HFFc6 (cell line): ENCODE data around the gene PDIK1L. TPM values are rescaled to one million over a fixed set of nuclear protein-coding genes. Genes with fewer than 3 reads are reported as not detected.

Experiments
- DNase-seq: peaks from one replicate; pipeline ENCODE4 v3.0.0-alpha.2; 2018
- H3K27ac Mint-ChIP-seq: 2 replicates; pipeline ENCODE4 v1.8.0; 2020; ENCODE audit warnings: mild to moderate bottlenecking, mixed read lengths
- H3K27me3 Mint-ChIP-seq: 2 replicates; pipeline ENCODE4 v1.8.0; 2021; ENCODE audit warnings: mild to moderate bottlenecking, moderate library complexity, mixed read lengths; ENCODE audit not compliant: insufficient read depth
- H3K36me3 Mint-ChIP-seq: 2 replicates; pipeline ENCODE4 v1.8.0; 2021; ENCODE audit warnings: low read depth, mixed read lengths
- H3K4me1 Mint-ChIP-seq: 2 replicates; pipeline ENCODE4 v1.8.0; 2020; ENCODE audit warnings: low read depth, mixed read lengths
- H3K4me3 Mint-ChIP-seq: 2 replicates; pipeline ENCODE4 v1.8.0; 2020; ENCODE audit warnings: mild to moderate bottlenecking, moderate library complexity, mixed read lengths
- H3K9me3 Mint-ChIP-seq: 2 replicates; pipeline ENCODE4 v1.8.0; 2020; ENCODE audit warnings: mild to moderate bottlenecking, mixed read lengths
- total RNA-seq, 6 experiments: library from RNA; stranded (reverse); fragmentation: NEBNext Ultra II Directional; extraction: Animal tissue kit (Norgen Biotek cat#: 25700); gene quantifications; 2 replicates in 1 of 6; 3 replicates in 5 of 6; pipeline ENCODE4 v1.2.3, GENCODE V29; 2021
- TF ChIP-seq, protein P1 (sequence below): fragments of 200-600 bp; sonication (generic); IDR thresholded peaks from 2 replicates; pipeline ENCODE4 v1.5.0; 2021; ENCODE audit warnings: antibody characterized with exemption, mild to moderate bottlenecking

PDIK1L gene
- total RNA-seq, 6 experiments from 2014 or later, result 2.5 to 4.4 (median 3.8) TPM

- Mint-ChIP-seq H3K9me3 (no peaks in the 10 kb centered on the region), H3K36me3 (no peaks in the 10 kb centered on the region), H3K4me3 (no peak overlapping the region), H3K27ac (no peak overlapping the region), H3K4me1 (no peaks in the 10 kb centered on the region), H3K27me3 (peaks cover 47% of the 10 kb centered on the region)
- TF ChIP-seq, protein P1, sequence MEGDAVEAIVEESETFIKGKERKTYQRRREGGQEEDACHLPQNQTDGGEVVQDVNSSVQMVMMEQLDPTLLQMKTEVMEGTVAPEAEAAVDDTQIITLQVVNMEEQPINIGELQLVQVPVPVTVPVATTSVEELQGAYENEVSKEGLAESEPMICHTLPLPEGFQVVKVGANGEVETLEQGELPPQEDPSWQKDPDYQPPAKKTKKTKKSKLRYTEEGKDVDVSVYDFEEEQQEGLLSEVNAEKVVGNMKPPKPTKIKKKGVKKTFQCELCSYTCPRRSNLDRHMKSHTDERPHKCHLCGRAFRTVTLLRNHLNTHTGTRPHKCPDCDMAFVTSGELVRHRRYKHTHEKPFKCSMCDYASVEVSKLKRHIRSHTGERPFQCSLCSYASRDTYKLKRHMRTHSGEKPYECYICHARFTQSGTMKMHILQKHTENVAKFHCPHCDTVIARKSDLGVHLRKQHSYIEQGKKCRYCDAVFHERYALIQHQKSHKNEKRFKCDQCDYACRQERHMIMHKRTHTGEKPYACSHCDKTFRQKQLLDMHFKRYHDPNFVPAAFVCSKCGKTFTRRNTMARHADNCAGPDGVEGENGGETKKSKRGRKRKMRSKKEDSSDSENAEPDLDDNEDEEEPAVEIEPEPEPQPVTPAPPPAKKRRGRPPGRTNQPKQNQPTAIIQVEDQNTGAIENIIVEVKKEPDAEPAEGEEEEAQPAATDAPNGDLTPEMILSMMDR, result no peak
- DNase-seq, result no peak
Measured at GRCh38 chr1:26077524-26077923, 34.1 kb upstream of the PDIK1L start.

DNA sequence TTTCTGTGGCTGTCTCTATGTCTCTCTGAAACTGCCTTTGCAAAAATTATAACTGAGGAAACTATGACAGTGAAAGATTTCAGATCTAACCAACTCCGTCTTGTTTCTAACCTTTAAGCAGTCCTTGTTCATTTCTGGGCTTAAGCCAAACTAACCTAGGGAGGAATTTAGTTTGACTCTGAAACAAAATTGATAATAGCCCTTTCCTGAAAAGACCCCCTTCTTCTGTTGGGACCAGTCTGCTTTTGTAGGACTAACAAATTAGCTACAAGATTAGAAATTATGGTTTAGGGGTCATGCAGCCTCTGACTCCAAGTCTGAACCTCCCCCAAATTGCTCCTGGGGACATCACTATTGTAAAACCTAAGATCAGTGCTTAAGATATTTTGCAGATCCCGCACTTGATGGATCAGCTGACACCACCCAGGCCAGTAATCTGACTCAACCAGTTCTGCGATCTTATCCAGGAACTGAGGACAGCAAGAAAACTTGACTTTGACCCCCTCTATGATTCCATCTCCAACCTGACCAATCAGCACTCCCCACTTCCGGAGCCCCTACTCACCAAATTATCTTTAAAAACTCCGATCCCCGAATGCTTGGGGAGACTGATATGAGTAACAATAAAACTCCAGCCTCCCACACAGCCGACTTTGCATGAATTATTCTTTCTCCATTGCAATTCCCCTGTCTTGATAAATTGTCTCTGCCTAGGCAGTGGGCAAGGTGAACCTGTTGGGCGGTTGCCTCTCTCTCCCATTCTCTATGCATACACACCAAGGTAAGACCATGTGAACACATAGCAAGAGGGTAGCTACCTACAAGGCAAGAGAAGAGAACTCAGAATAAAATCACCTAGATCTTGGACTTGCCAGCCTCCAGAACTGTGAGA lies 33.1 kb upstream of the PDIK1L start:
- TF ChIP-seq, protein P1, result no peak
- DNase-seq, result no peak
- H3K27me3 Mint-ChIP-seq, result peaks cover 42% of the 10 kb centered on the region
- no peak overlapping the region for H3K27ac Mint-ChIP-seq
- no peaks in the 10 kb centered on the region for H3K36me3 Mint-ChIP-seq
- H3K9me3 Mint-ChIP-seq, result no peaks in the 10 kb centered on the region
- no peak overlapping the region for H3K4me3 Mint-ChIP-seq
- H3K4me1 Mint-ChIP-seq, result peaks cover 6% of the 10 kb centered on the region; the same call in 1 of the 2 replicates

GRCh38 chr1:26079178-26079563 lies 32.5 kb upstream of the PDIK1L start:
- no peak overlapping the region for H3K27ac Mint-ChIP-seq
- DNase-seq, result no peak
- H3K27me3 Mint-ChIP-seq, result peaks cover 41% of the 10 kb centered on the region
- no peak overlapping the region for H3K4me3 Mint-ChIP-seq
- TF ChIP-seq, protein P1, result no peak
- H3K9me3 Mint-ChIP-seq, result no peaks in the 10 kb centered on the region
- no peaks in the 10 kb centered on the region for H3K36me3 Mint-ChIP-seq
- H3K4me1 Mint-ChIP-seq, result peaks cover 11% of the 10 kb centered on the region

DNA sequence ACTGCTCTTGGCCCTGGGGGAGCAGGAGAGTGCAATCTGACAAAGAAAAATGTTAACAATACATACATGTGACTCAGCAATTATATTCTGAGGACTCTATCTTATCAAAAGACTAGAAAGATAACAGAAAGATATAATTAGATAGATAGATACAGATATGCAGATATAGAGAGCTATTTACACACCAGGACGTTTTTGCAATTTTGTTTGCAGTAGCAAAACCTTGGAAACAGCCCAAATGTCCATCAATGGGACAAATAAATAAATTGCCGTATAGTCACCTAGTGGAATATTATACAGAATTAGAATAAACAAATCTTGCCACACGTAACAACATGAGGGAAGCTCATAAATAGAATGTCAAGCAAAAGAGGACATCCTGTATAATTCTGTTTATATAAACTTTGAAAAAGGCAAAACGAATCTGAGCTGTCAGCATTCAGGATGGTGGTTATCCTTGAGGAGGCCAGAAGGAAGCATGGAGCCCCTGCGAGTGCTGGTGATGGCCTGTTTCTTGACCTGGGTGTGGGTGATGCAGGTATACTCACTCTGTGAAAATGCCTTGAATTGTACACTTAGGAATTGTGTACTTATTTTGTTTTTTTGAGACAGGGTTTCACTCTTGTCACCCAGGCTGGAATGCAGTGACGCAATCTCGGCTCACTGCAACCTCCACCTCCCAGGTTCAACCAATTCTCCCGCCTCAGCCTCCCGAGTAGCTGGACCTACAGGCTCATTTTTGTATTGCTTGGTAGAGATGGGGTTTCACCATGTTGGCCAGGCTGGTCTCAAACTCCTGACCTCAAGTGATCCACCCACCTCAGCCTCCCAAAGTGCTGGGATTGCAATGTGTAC lies 31.4 kb upstream of the PDIK1L start:
- H3K4me1 Mint-ChIP-seq, result peaks cover 15% of the 10 kb centered on the region
- no peak overlapping the region for H3K4me3 Mint-ChIP-seq
- no peak overlapping the region for H3K27ac Mint-ChIP-seq
- no peaks in the 10 kb centered on the region for H3K9me3 Mint-ChIP-seq
- DNase-seq, result no peak
- TF ChIP-seq, protein P1, result no peak
- H3K27me3 Mint-ChIP-seq, result peaks cover 41% of the 10 kb centered on the region
- H3K36me3 Mint-ChIP-seq, result no peaks in the 10 kb centered on the region

GRCh38 chr1:26081267-26082019 lies 30.2 kb upstream of the PDIK1L start:
- TF ChIP-seq, protein P1, result no peak
- Mint-ChIP-seq H3K4me1 (peaks cover 15% of the 10 kb centered on the region), H3K4me3 (no peak overlapping the region), H3K27me3 (peaks cover 45% of the 10 kb centered on the region), H3K9me3 (no peaks in the 10 kb centered on the region), H3K27ac (no peak overlapping the region), H3K36me3 (no peaks in the 10 kb centered on the region)
- no peak for DNase-seq
